Heart left ventricle (tissue), 13 donors: ENCODE measurements around the gene EVA1A.

ENCODE experiments used
- POLR2A ChIP-seq, 2 donors: fragments of 450-650 bp; IDR thresholded peaks; one replicate each; pipeline ENCODE4 v1.6.1; 2017; ENCODE audit warnings: antibody characterized with exemption in 2 of 2, mild to moderate bottlenecking in 2 of 2, moderate library complexity in 2 of 2
- TF ChIP-seq, protein P1 (sequence below), 12 donors: fragments of 200-600 bp; sonication (generic) in 4 of 12; IDR thresholded peaks; one replicate each; pipeline versions ENCODE4 v1.5.0 to v1.8.0; 2018 to 2022; ENCODE audit warnings: antibody characterized with exemption in 12 of 12, mild to moderate bottlenecking in 5 of 12
- donor health status: ischemic (EF 13 %, LVEDD 7.1; RV severe dilation, severe dysfunction).
- donor health status: DM: no; HTN: yes; CAD: no.
- donor health status: DM: no; HTN: no; CAD: no.
- donor health status: ischemic (EF 25% LVEDD 6.9; RV normal size, moderate dysfunction).
- donor health status: ischemic (EF 25% LVEDD 5.7; RV mildly dilated, moderate dysfunction).
- donor health status: ischemic (EF 35%, LVEDD 5.7; RV mildly dilated, moderate dysfunction).
- donor health status: nonischemic (EF 11% LVEDD 7.7; RV severe dilation, severe dysfunction).
- donor health status: DM: yes; HTN: yes; CAD: no.
- donor health status: PGD.
- donor health status: ischemic (EF 29% LVEDD 5.4; RV normal size, mild dysfunction).
- donor health status: nonischemic (EF 23%, LVEDD 6.1; RV moderate dilation, normal function).

- no peak for TF ChIP-seq POLR2A (IDR thresholded peaks at IDR 0.05)
- TF ChIP-seq, protein P1, sequence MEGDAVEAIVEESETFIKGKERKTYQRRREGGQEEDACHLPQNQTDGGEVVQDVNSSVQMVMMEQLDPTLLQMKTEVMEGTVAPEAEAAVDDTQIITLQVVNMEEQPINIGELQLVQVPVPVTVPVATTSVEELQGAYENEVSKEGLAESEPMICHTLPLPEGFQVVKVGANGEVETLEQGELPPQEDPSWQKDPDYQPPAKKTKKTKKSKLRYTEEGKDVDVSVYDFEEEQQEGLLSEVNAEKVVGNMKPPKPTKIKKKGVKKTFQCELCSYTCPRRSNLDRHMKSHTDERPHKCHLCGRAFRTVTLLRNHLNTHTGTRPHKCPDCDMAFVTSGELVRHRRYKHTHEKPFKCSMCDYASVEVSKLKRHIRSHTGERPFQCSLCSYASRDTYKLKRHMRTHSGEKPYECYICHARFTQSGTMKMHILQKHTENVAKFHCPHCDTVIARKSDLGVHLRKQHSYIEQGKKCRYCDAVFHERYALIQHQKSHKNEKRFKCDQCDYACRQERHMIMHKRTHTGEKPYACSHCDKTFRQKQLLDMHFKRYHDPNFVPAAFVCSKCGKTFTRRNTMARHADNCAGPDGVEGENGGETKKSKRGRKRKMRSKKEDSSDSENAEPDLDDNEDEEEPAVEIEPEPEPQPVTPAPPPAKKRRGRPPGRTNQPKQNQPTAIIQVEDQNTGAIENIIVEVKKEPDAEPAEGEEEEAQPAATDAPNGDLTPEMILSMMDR (IDR thresholded peaks at IDR 0.05) = no peak
These were observed at the start of gene EVA1A for GRCh38 chr2:75560768-75561565.
